Esophagus muscularis mucosa (tissue), 4 donors: ENCODE measurements around the gene TM2D1. TPM values are rescaled to one million over a fixed set of nuclear protein-coding genes. Genes with fewer than 3 reads are reported as not detected.

Experiments
- DNase-seq: peaks from one replicate; pipeline ENCODE4 v3.0.0-alpha.2; 2017; ENCODE audit errors: extremely low spot score
- H3K27ac ChIP-seq, 4 donors: fragments of 200-600 bp; sonication (generic); replicated peaks in 1 of 4; 1 replicate in 3 of 4; 2 replicates in 1 of 4; pipeline ENCODE4 v1.5.1; 2016 to 2019; ENCODE audit warnings: mild to moderate bottlenecking in 1 of 4
- H3K27me3 ChIP-seq, 4 donors: fragments of 200-600 bp; sonication (generic); one replicate each; pipeline versions ENCODE4 v1.5.1 to v1.6.0; 2016 to 2019
- H3K36me3 ChIP-seq, 4 donors: fragments of 200-600 bp; sonication (generic); one replicate each; pipeline ENCODE4 v1.5.1; 2016 to 2019
- H3K4me1 ChIP-seq, 4 donors: fragments of 200-600 bp; sonication (generic); one replicate each; pipeline ENCODE4 v1.5.1; 2016 to 2019
- H3K4me3 ChIP-seq, 4 donors: fragments of 200-600 bp; sonication (generic); 1 replicate in 2 of 4; 2 replicates in 2 of 4; pipeline ENCODE4 v1.5.1; 2016 to 2019; ENCODE audit warnings: mild to moderate bottlenecking in 4 of 4, moderate library complexity in 1 of 4
- H3K9me3 ChIP-seq, 4 donors: fragments of 200-600 bp; sonication (generic); 1 replicate in 3 of 4; 2 replicates in 1 of 4; pipeline ENCODE4 v1.5.1; 2016 to 2019
- CTCF ChIP-seq, 3 experiments: fragments of 200-600 bp in 2 of 3; fragments of 450-650 bp in 1 of 3; sonication (generic) in 2 of 3; IDR thresholded peaks; one replicate each; pipeline ENCODE4 v1.5.1; 2017 to 2019; ENCODE audit warnings: antibody characterized with exemption in 3 of 3, mild to moderate bottlenecking in 2 of 3, moderate library complexity in 1 of 3
- EP300 ChIP-seq: sonication (generic); formaldehyde crosslinking; IDR thresholded peaks from one replicate; pipeline ENCODE4 v1.6.1; 2017; ENCODE audit warnings: antibody characterized with exemption
- POLR2A ChIP-seq: fragments of 450-650 bp; IDR thresholded peaks from one replicate; pipeline ENCODE4 v1.6.1; 2017; ENCODE audit warnings: antibody characterized with exemption, moderate library complexity, mild to moderate bottlenecking, low read depth
- POLR2AphosphoS5 ChIP-seq, 2 donors: sonication (generic); formaldehyde crosslinking; IDR thresholded peaks; one replicate each; pipeline ENCODE4 v1.6.1; 2017; ENCODE audit warnings: antibody characterized with exemption in 2 of 2
- WGBS: methylation state at CpG from one replicate; pipeline ENCODE4 v1.1.5; 2018; 5-methylcytosine and 5-hydroxymethylcytosine counted together
- intact Hi-C: fragments of 100-400 bp; cut with DNase I; formaldehyde crosslinking; loops from one replicate; pipeline ENCODE4 v1.15.1; 2023
- total RNA-seq, 4 donors: library from RNA; depleted of rRNA; stranded (reverse); fragments of >200 nt; gene quantifications; one replicate each; pipeline versions ENCODE4 v1.1.0 to v1.2.1, GENCODE V29; 2016

The TM2D1 gene
- total RNA-seq, 4 donors from 2014 or later, result 59.6 to 73.5 (median 66.3) TPM

- TF ChIP-seq EP300 (no peak), POLR2AphosphoS5 (IDR thresholded peaks at IDR 0.05) (no peak), CTCF (IDR thresholded peaks at IDR 0.05) (no peak), POLR2A (no peak)
- DNase-seq, result no peak
- Histone ChIP-seq H3K9me3 (no peaks in the 10 kb centered on the region), H3K27me3 (no peaks in the 10 kb centered on the region), H3K4me3 (no peak overlapping the region), H3K27ac (peak overlapping the region; percentile 13 to 55 (median 49)), H3K4me1 (peaks cover 4 to 31% (median 27%) of the 10 kb centered on the region in 4 donors), H3K36me3 (no peaks in the 10 kb centered on the region)
- intact Hi-C loops, result loop anchor here (10.0 kb wide), 1 partner anchor 88 kb away; no protein-coding TSS in a partner anchor
- WGBS, result 0% methylated on average over 1 of the region's 1 CpG
Observed at GRCh38 chr1:61746813-61747212, 21.9 kb upstream of the TM2D1 start.

GRCh38 chr1:61743716-61744580 is 19.0 kb upstream of the TM2D1 start:
- peak overlapping the region; percentile 95 to 98 (median 98) for H3K27ac ChIP-seq
- intact Hi-C loops, result loop anchor here (10.0 kb wide), 1 partner anchor 91 kb away; no protein-coding TSS in a partner anchor
- DNase-seq, result no peak
- H3K36me3 ChIP-seq, result no peaks in the 10 kb centered on the region
- peak overlapping the region in 3 of 4 donors; percentile 88 to 99 (median 95) for H3K4me3 ChIP-seq
- no peak for TF ChIP-seq POLR2AphosphoS5 (IDR thresholded peaks at IDR 0.05)
- TF ChIP-seq CTCF (IDR thresholded peaks at IDR 0.05), result no peak
- TF ChIP-seq EP300, result no peak
- no peak for TF ChIP-seq POLR2A
- H3K4me1 ChIP-seq, result peaks cover 4 to 39% (median 36%) of the 10 kb centered on the region in 4 donors
- WGBS, result 94% methylated on average over 6 of the region's 6 CpGs
- H3K9me3 ChIP-seq, result no peaks in the 10 kb centered on the region
- no peaks in the 10 kb centered on the region for H3K27me3 ChIP-seq

- WGBS, result 62% methylated on average over 5 of the region's 5 CpGs
- Histone ChIP-seq H3K4me1 (peaks cover 4 to 39% (median 36%) of the 10 kb centered on the region in 4 donors), H3K4me3 (peak overlapping the region; percentile 88 to 99 (median 93)), H3K9me3 (no peaks in the 10 kb centered on the region), H3K27me3 (no peaks in the 10 kb centered on the region), H3K27ac (peak overlapping the region; percentile 95 to 98 (median 98)), H3K36me3 (no peaks in the 10 kb centered on the region)
- intact Hi-C loops, result loop anchor here (10.0 kb wide), 1 partner anchor 91 kb away; no protein-coding TSS in a partner anchor
- no peak for TF ChIP-seq CTCF (IDR thresholded peaks at IDR 0.05)
- no peak for TF ChIP-seq POLR2A
- no peak for DNase-seq
Observed at GRCh38 chr1:61743431-61743705, 18.4 kb upstream of the TM2D1 start.

GRCh38 chr1:61742620-61743430 is 17.9 kb upstream of the TM2D1 start:
- peaks cover 4 to 39% (median 35%) of the 10 kb centered on the region in 4 donors for H3K4me1 ChIP-seq
- DNase-seq, result no peak
- no peaks in the 10 kb centered on the region for H3K36me3 ChIP-seq
- intact Hi-C loops, result loop anchor here (10.0 kb wide), 1 partner anchor 92 kb away; no protein-coding TSS in a partner anchor
- H3K27me3 ChIP-seq, result no peaks in the 10 kb centered on the region
- peak overlapping the region; percentile 88 to 99 (median 93) for H3K4me3 ChIP-seq
- WGBS, result 4% methylated on average over 35 of the region's 74 CpGs
- TF ChIP-seq POLR2A (no peak), EP300 (no peak), POLR2AphosphoS5 (IDR thresholded peaks at IDR 0.05) (peak in 1 of 2 donors; percentile 47)
- no peaks in the 10 kb centered on the region for H3K9me3 ChIP-seq
- peak overlapping the region; percentile 95 to 98 (median 98) for H3K27ac ChIP-seq
